ENCODE measurements around the gene ADAMTS15.

Gene ADAMTS15

GRCh38 chr11:130470832-130471706 is 22.6 kb downstream of the ADAMTS15 start:
- Histone ChIP-seq H3K9ac (ENCODE audit: low read depth, low read length) (no peak overlapping the region), H3K27me3 (ENCODE audit: insufficient read depth, low read length) (no peaks in the 10 kb centered on the region), H3K9me3 (ENCODE audit: insufficient read depth, low read depth, low read length) (no peaks in the 10 kb centered on the region), H3K4me1 (ENCODE audit: insufficient read depth, low read length) (no peaks in the 10 kb centered on the region), H3K27ac (ENCODE audit: low read length) (no peak overlapping the region), H3K36me3 (ENCODE audit: insufficient read depth, low read depth, low read length) (no peaks in the 10 kb centered on the region), H3K4me3 (ENCODE audit: low read length) (no peak overlapping the region)

GRCh38 chr11:130471731-130472433 is 23.4 kb downstream of the ADAMTS15 start:
- H3K4me1 ChIP-seq (ENCODE audit: insufficient read depth, low read length), result no peaks in the 10 kb centered on the region
- no peaks in the 10 kb centered on the region for H3K27me3 ChIP-seq (ENCODE audit: insufficient read depth, low read length)
- H3K27ac ChIP-seq (ENCODE audit: low read length), result no peak overlapping the region
- H3K9ac ChIP-seq (ENCODE audit: low read depth, low read length), result no peak overlapping the region
- no peaks in the 10 kb centered on the region for H3K9me3 ChIP-seq (ENCODE audit: insufficient read depth, low read depth, low read length)
- H3K36me3 ChIP-seq (ENCODE audit: insufficient read depth, low read depth, low read length), result no peaks in the 10 kb centered on the region
- no peak overlapping the region for H3K4me3 ChIP-seq (ENCODE audit: low read length)

- H3K4me1 ChIP-seq (ENCODE audit: insufficient read depth, low read length), result no peaks in the 10 kb centered on the region
- H3K36me3 ChIP-seq (ENCODE audit: insufficient read depth, low read depth, low read length), result no peaks in the 10 kb centered on the region
- H3K9ac ChIP-seq (ENCODE audit: low read depth, low read length), result no peak overlapping the region
- no peaks in the 10 kb centered on the region for H3K9me3 ChIP-seq (ENCODE audit: insufficient read depth, low read depth, low read length)
- H3K27me3 ChIP-seq (ENCODE audit: insufficient read depth, low read length), result no peaks in the 10 kb centered on the region
- no peak overlapping the region for H3K4me3 ChIP-seq (ENCODE audit: low read length)
- no peak overlapping the region for H3K27ac ChIP-seq (ENCODE audit: low read length)
Observed at GRCh38 chr11:130472434-130472961, 24.1 kb downstream of the ADAMTS15 start.

- Histone ChIP-seq H3K9me3 (ENCODE audit: insufficient read depth, low read depth, low read length) (no peaks in the 10 kb centered on the region), H3K9ac (ENCODE audit: low read depth, low read length) (no peak overlapping the region), H3K36me3 (ENCODE audit: insufficient read depth, low read depth, low read length) (no peaks in the 10 kb centered on the region), H3K27me3 (ENCODE audit: insufficient read depth, low read length) (no peaks in the 10 kb centered on the region), H3K4me1 (ENCODE audit: insufficient read depth, low read length) (no peaks in the 10 kb centered on the region), H3K4me3 (ENCODE audit: low read length) (no peak overlapping the region), H3K27ac (ENCODE audit: low read length) (no peak overlapping the region)
Observed at GRCh38 chr11:130473056-130473794, 24.8 kb downstream of the ADAMTS15 start.

- H3K36me3 ChIP-seq (ENCODE audit: insufficient read depth, low read depth, low read length), result no peaks in the 10 kb centered on the region
- H3K27me3 ChIP-seq (ENCODE audit: insufficient read depth, low read length), result no peaks in the 10 kb centered on the region
- H3K27ac ChIP-seq (ENCODE audit: low read length), result no peak overlapping the region
Observed at GRCh38 chr11:130473795-130474377, 25.4 kb downstream of the ADAMTS15 start.

GRCh38 chr11:130474637-130475400 is 26.4 kb downstream of the ADAMTS15 start:
- Histone ChIP-seq H3K4me1 (ENCODE audit: insufficient read depth, low read length) (no peaks in the 10 kb centered on the region), H3K36me3 (ENCODE audit: insufficient read depth, low read depth, low read length) (no peaks in the 10 kb centered on the region), H3K4me3 (ENCODE audit: low read length) (no peak overlapping the region), H3K9me3 (ENCODE audit: insufficient read depth, low read depth, low read length) (no peaks in the 10 kb centered on the region), H3K9ac (ENCODE audit: low read depth, low read length) (no peak overlapping the region), H3K27me3 (ENCODE audit: insufficient read depth, low read length) (no peaks in the 10 kb centered on the region), H3K27ac (ENCODE audit: low read length) (no peak overlapping the region)

More at GRCh38 chr11:130473795-130474377, 25.4 kb downstream of the ADAMTS15 start:
- Histone ChIP-seq H3K9me3 (ENCODE audit: insufficient read depth, low read depth, low read length) (no peaks in the 10 kb centered on the region), H3K4me1 (ENCODE audit: insufficient read depth, low read length) (no peaks in the 10 kb centered on the region), H3K4me3 (ENCODE audit: low read length) (no peak overlapping the region), H3K9ac (ENCODE audit: low read depth, low read length) (no peak overlapping the region)

GRCh38 chr11:130475426-130476053 is 27.1 kb downstream of the ADAMTS15 start:
- H3K9me3 ChIP-seq (ENCODE audit: insufficient read depth, low read depth, low read length), result no peaks in the 10 kb centered on the region
- no peaks in the 10 kb centered on the region for H3K36me3 ChIP-seq (ENCODE audit: insufficient read depth, low read depth, low read length)
- no peak overlapping the region for H3K27ac ChIP-seq (ENCODE audit: low read length)
- H3K4me3 ChIP-seq (ENCODE audit: low read length), result no peak overlapping the region
- H3K27me3 ChIP-seq (ENCODE audit: insufficient read depth, low read length), result no peaks in the 10 kb centered on the region
- H3K9ac ChIP-seq (ENCODE audit: low read depth, low read length), result no peak overlapping the region
- no peaks in the 10 kb centered on the region for H3K4me1 ChIP-seq (ENCODE audit: insufficient read depth, low read length)

- H3K27ac ChIP-seq (ENCODE audit: low read length), result no peak overlapping the region
- no peak overlapping the region for H3K9ac ChIP-seq (ENCODE audit: low read depth, low read length)
- H3K4me1 ChIP-seq (ENCODE audit: insufficient read depth, low read length), result no peaks in the 10 kb centered on the region
- no peaks in the 10 kb centered on the region for H3K36me3 ChIP-seq (ENCODE audit: insufficient read depth, low read depth, low read length)
- no peaks in the 10 kb centered on the region for H3K9me3 ChIP-seq (ENCODE audit: insufficient read depth, low read depth, low read length)
- H3K27me3 ChIP-seq (ENCODE audit: insufficient read depth, low read length), result no peaks in the 10 kb centered on the region
- H3K4me3 ChIP-seq (ENCODE audit: low read length), result no peak overlapping the region
Observed at GRCh38 chr11:130476200-130476921, 27.9 kb downstream of the ADAMTS15 start.

- no peaks in the 10 kb centered on the region for H3K36me3 ChIP-seq (ENCODE audit: insufficient read depth, low read depth, low read length)
- H3K4me1 ChIP-seq (ENCODE audit: insufficient read depth, low read length), result no peaks in the 10 kb centered on the region
- H3K9ac ChIP-seq (ENCODE audit: low read depth, low read length), result no peak overlapping the region
- no peak overlapping the region for H3K27ac ChIP-seq (ENCODE audit: low read length)
- no peaks in the 10 kb centered on the region for H3K27me3 ChIP-seq (ENCODE audit: insufficient read depth, low read length)
- no peaks in the 10 kb centered on the region for H3K9me3 ChIP-seq (ENCODE audit: insufficient read depth, low read depth, low read length)
- H3K4me3 ChIP-seq (ENCODE audit: low read length), result no peak overlapping the region
Observed at GRCh38 chr11:130476922-130477491, 28.6 kb downstream of the ADAMTS15 start.

All from iPS-20b (cell line).